HEK293 (cell line): Measurements from ENCODE around the gene DNAJA3.

Experiments used
- CTCF ChIA-PET: fragments of 350-600 bp; formaldehyde crosslinking; extraction: SDS; loops from one replicate; lab custom pipeline; 2021; ENCODE audit warnings: antibody characterized with exemption; lab: Yijun Ruan, JAX
- POLR2A ChIA-PET: fragments of 300-600 bp; formaldehyde crosslinking; extraction: SDS; loops from one replicate; lab custom pipeline; 2020; ENCODE audit warnings: antibody characterized with exemption, inconsistent platforms; lab: Yijun Ruan, JAX
- H3K27ac ChIP-seq: fragments of 200-500 bp; sonication (Bioruptor generic); 2 replicates; pipeline ENCODE4 v1.5.1; 2014; ENCODE audit warnings: low read depth, low read length, control low read depth, inconsistent platforms; ENCODE audit errors: extremely low read depth
- H3K36me3 ChIP-seq, 2 experiments: fragments of 200-500 bp in 1 of 2; sonication (Bioruptor generic) in 1 of 2; 1 replicate in 1 of 2; 2 replicates in 1 of 2; pipeline ENCODE4 v1.5.1; 2014 to 2017; ENCODE audit warnings: inconsistent platforms in 2 of 2, low read length in 2 of 2; ENCODE audit not compliant: control insufficient read depth in 2 of 2, insufficient read depth in 1 of 2
- H3K4me1 ChIP-seq: fragments of 200-500 bp; sonication (Bioruptor generic); 2 replicates; pipeline ENCODE4 v1.5.1; 2014; ENCODE audit warnings: mild to moderate bottlenecking, low read length, inconsistent platforms; ENCODE audit not compliant: control insufficient read depth, insufficient read depth
- H3K4me3 ChIP-seq: 2 replicates; pipeline ENCODE4 v1.5.1; 2011; ENCODE audit warnings: low read depth, mild to moderate bottlenecking, control low read depth, low read length, moderate library complexity
- H3K9me3 ChIP-seq: fragments of 200-500 bp; sonication (Bioruptor generic); 2 replicates; pipeline ENCODE4 v1.5.1; 2014; ENCODE audit warnings: low read depth, low read length, inconsistent platforms; ENCODE audit not compliant: control insufficient read depth, insufficient read depth
- GFI1B ChIP-seq: fragments of 450-650 bp; formaldehyde crosslinking; IDR thresholded peaks from 2 replicates; pipeline ENCODE4 v1.5.1; 2016; ENCODE audit warnings: missing biosample characterization, missing genetic modification characterization
- GLIS2 ChIP-seq: fragments of 450-650 bp; formaldehyde crosslinking; IDR thresholded peaks from 2 replicates; pipeline ENCODE4 v1.5.1; 2016; ENCODE audit warnings: missing biosample characterization, missing genetic modification characterization
- HOXD13 ChIP-seq: sonication (generic); formaldehyde crosslinking; IDR thresholded peaks from 2 replicates; pipeline ENCODE4 v1.8.0; 2022; ENCODE audit warnings: missing genetic modification reagents, borderline replicate concordance
- KLF9 ChIP-seq: fragments of 450-650 bp; formaldehyde crosslinking; IDR thresholded peaks from 2 replicates; pipeline ENCODE4 v1.5.1; 2016; ENCODE audit warnings: missing biosample characterization, missing genetic modification characterization, low read depth
- SCRT2 ChIP-seq: fragments of 450-650 bp; formaldehyde crosslinking; IDR thresholded peaks from 2 replicates; pipeline ENCODE4 v1.5.1; 2016; ENCODE audit warnings: missing biosample characterization, missing genetic modification characterization
- ZBTB21 ChIP-seq: fragments of 450-650 bp; formaldehyde crosslinking; IDR thresholded peaks from 2 replicates; pipeline ENCODE4 v1.5.1; 2017; ENCODE audit warnings: missing biosample characterization, missing genetic modification characterization
- ZFP3 ChIP-seq: fragments of 450-650 bp; formaldehyde crosslinking; IDR thresholded peaks from 2 replicates; pipeline ENCODE4 v1.5.1; 2016; ENCODE audit warnings: low read depth, missing biosample characterization, missing genetic modification characterization
- ZNF146 ChIP-seq: fragments of 450-650 bp; formaldehyde crosslinking; IDR thresholded peaks from 2 replicates; pipeline ENCODE4 v1.5.1; 2016; ENCODE audit warnings: missing biosample characterization, missing genetic modification characterization
- ZNF175 ChIP-seq: fragments of 450-650 bp; formaldehyde crosslinking; IDR thresholded peaks from 2 replicates; pipeline ENCODE4 v1.5.1; 2016; ENCODE audit warnings: missing biosample characterization, missing genetic modification characterization
- ZNF184 ChIP-seq: fragments of 450-650 bp; IDR thresholded peaks from 2 replicates; pipeline ENCODE4 v1.5.1; 2018; ENCODE audit warnings: missing biosample characterization, mild to moderate bottlenecking, missing genetic modification characterization
- ZNF266 ChIP-seq: fragments of 450-650 bp; formaldehyde crosslinking; IDR thresholded peaks from 2 replicates; pipeline ENCODE4 v1.5.1; 2016; ENCODE audit warnings: missing biosample characterization, missing genetic modification characterization, low read depth
- ZNF324 ChIP-seq: fragments of 450-650 bp; formaldehyde crosslinking; IDR thresholded peaks from 2 replicates; pipeline ENCODE4 v1.5.1; 2016; ENCODE audit warnings: missing biosample characterization, missing genetic modification characterization
- ZNF335 ChIP-seq: fragments of 450-650 bp; formaldehyde crosslinking; conservative IDR thresholded peaks from 2 replicates; pipeline ENCODE4 v1.5.1; 2016; ENCODE audit warnings: missing biosample characterization, missing genetic modification characterization
- ZNF354C ChIP-seq: fragments of 450-650 bp; formaldehyde crosslinking; IDR thresholded peaks from 2 replicates; pipeline ENCODE4 v1.5.1; 2016; ENCODE audit warnings: missing biosample characterization, missing genetic modification characterization, low read depth, borderline replicate concordance
- ZNF501 ChIP-seq: fragments of 450-650 bp; formaldehyde crosslinking; IDR thresholded peaks from 2 replicates; pipeline ENCODE4 v1.5.1; 2016; ENCODE audit warnings: missing biosample characterization, missing genetic modification characterization
- ZNF521 ChIP-seq: fragments of 450-650 bp; formaldehyde crosslinking; IDR thresholded peaks from 2 replicates; pipeline ENCODE4 v1.5.1; 2017; ENCODE audit warnings: missing biosample characterization, mild to moderate bottlenecking, missing genetic modification characterization
- ZNF529 ChIP-seq: fragments of 450-650 bp; formaldehyde crosslinking; IDR thresholded peaks from 2 replicates; pipeline ENCODE4 v1.5.1; 2017; ENCODE audit warnings: missing genetic modification characterization, missing biosample characterization; ENCODE audit not compliant: insufficient replicate concordance
- ZNF561 ChIP-seq: fragments of 450-650 bp; IDR thresholded peaks from 2 replicates; pipeline ENCODE4 v1.5.1; 2018; ENCODE audit warnings: missing biosample characterization, missing genetic modification characterization, borderline replicate concordance
- ZNF610 ChIP-seq: fragments of 450-650 bp; formaldehyde crosslinking; IDR thresholded peaks from 2 replicates; pipeline ENCODE4 v1.5.1; 2016; ENCODE audit warnings: missing biosample characterization, missing genetic modification characterization, borderline replicate concordance
- ZNF701 ChIP-seq: fragments of 450-650 bp; formaldehyde crosslinking; IDR thresholded peaks from 2 replicates; pipeline ENCODE4 v1.5.1; 2016; ENCODE audit warnings: missing biosample characterization, missing genetic modification characterization
- ZNF785 ChIP-seq: fragments of 450-650 bp; formaldehyde crosslinking; IDR thresholded peaks from 2 replicates; pipeline ENCODE4 v1.5.1; 2016; ENCODE audit warnings: missing biosample characterization, missing genetic modification characterization
- ZNF843 ChIP-seq: fragments of 450-650 bp; formaldehyde crosslinking; IDR thresholded peaks from 2 replicates; pipeline ENCODE4 v1.5.1; 2016; ENCODE audit warnings: missing biosample characterization, missing genetic modification characterization
- ZSCAN16 ChIP-seq: fragments of 450-650 bp; formaldehyde crosslinking; IDR thresholded peaks from 2 replicates; pipeline ENCODE4 v1.5.1; 2016; ENCODE audit warnings: missing biosample characterization, missing genetic modification characterization
- ZXDB ChIP-seq: fragments of 450-650 bp; formaldehyde crosslinking; IDR thresholded peaks from 2 replicates; pipeline ENCODE4 v1.5.1; 2016; ENCODE audit warnings: missing biosample characterization, missing genetic modification characterization
- TF ChIP-seq, protein P1 (sequence below): fragments of 450-650 bp; formaldehyde crosslinking; IDR thresholded peaks from 2 replicates; pipeline ENCODE4 v1.5.1; 2016; ENCODE audit warnings: missing biosample characterization, missing genetic modification characterization
- TF ChIP-seq, protein P2 (sequence below): fragments of 450-650 bp; formaldehyde crosslinking; IDR thresholded peaks from 2 replicates; pipeline ENCODE4 v1.5.1; 2017; ENCODE audit warnings: missing biosample characterization, mild to moderate bottlenecking, missing genetic modification characterization, moderate library complexity
- TF ChIP-seq, protein P3 (sequence below): fragments of 450-650 bp; formaldehyde crosslinking; IDR thresholded peaks from 2 replicates; pipeline ENCODE4 v1.5.0; 2017; ENCODE audit warnings: missing biosample characterization, missing genetic modification characterization, borderline replicate concordance
- TF ChIP-seq, protein P4 (sequence below): fragments of 450-650 bp; formaldehyde crosslinking; IDR thresholded peaks from 2 replicates; pipeline ENCODE4 v1.5.1; 2016; ENCODE audit warnings: missing biosample characterization, missing genetic modification characterization

Gene DNAJA3

DNA sequence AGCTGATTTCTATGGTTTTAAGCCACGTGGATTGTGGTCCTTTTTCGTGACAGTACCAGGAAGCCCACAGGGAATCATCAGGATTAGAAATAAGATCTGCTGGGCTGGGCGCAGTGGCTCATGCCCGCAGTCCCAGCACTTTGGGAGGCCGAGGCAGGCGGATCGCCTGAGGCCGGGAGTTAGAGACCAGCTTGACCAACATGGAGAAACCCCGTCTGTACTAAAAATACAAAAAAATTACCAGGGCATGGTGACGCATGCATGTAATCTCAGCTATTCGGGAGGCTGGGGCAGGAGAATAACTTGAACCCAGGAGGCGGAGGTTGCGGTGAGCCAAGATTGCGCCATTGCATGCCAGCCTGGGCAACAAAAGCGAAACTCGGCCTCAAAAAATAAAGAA lies 42.2 kb downstream of the DNAJA3 start:
- H3K4me3 ChIP-seq: no peak overlapping the region
- H3K9me3 ChIP-seq: no peaks in the 10 kb centered on the region
- peaks cover 0 to 34% of the 10 kb centered on the region in 2 experiments; a peak in 1 of 3 replicates for H3K36me3 ChIP-seq
- POLR2A ChIA-PET: no interaction called here
- CTCF ChIA-PET: interaction anchor here (0.7 kb wide), 1 partner anchor 119 kb away, joined by 4 read pairs; no protein-coding TSS in a partner anchor
- TF ChIP-seq ZNF610 (tag by site-specific recombination): no peak
- no peak for TF ChIP-seq ZNF266 (tag by site-specific recombination)
- no peak for TF ChIP-seq GFI1B (tag by site-specific recombination)
- no peak for TF ChIP-seq ZSCAN16
- TF ChIP-seq ZNF184: no peak
- no peak for TF ChIP-seq ZNF521 (tag by site-specific recombination)
- TF ChIP-seq ZBTB21 (tag by site-specific recombination): no peak
- no peak for TF ChIP-seq ZNF175 (tag by site-specific recombination)
- TF ChIP-seq ZNF785 (tag by site-specific recombination): no peak
- TF ChIP-seq, protein P1, sequence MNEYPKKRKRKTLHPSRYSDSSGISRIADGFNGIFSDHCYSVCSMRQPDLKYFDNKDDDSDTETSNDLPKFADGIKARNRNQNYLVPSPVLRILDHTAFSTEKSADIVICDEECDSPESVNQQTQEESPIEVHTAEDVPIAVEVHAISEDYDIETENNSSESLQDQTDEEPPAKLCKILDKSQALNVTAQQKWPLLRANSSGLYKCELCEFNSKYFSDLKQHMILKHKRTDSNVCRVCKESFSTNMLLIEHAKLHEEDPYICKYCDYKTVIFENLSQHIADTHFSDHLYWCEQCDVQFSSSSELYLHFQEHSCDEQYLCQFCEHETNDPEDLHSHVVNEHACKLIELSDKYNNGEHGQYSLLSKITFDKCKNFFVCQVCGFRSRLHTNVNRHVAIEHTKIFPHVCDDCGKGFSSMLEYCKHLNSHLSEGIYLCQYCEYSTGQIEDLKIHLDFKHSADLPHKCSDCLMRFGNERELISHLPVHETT (tag by site-specific recombination): no peak
- no peak for TF ChIP-seq ZFP3 (tag by site-specific recombination)
- TF ChIP-seq SCRT2 (tag by site-specific recombination): no peak
- TF ChIP-seq HOXD13 (CRISPR knock-in tag): no peak
- no peak for TF ChIP-seq ZNF701
- TF ChIP-seq ZNF843 (tag by site-specific recombination): no peak
- H3K27ac ChIP-seq: no peak overlapping the region
- H3K4me1 ChIP-seq: no peaks in the 10 kb centered on the region

DNA sequence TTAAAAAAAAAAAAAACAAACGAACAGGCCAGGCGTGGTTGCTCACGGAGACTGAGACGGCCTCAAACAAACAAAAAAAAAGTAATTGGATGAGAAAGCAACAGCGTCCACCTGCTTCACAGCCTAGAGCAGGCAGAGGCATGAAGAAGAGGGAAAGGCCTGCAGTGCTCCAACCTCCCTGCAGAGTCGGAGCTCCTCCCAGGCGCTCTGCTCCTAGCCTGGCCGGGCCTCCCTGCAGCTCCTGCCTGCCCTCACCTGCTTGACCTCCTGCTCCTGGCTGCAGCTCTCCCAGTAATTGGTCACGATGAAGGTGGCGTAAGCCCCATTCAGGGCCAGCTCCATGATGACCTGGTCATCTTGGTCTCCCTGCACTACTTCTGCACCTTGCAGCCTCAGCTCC lies 43.3 kb downstream of the DNAJA3 start:
- POLR2A ChIA-PET: no interaction called here
- TF ChIP-seq ZNF354C (no peak), ZNF146 (no peak), ZNF324 (tag by site-specific recombination) (no peak), GLIS2 (tag by site-specific recombination) (no peak), KLF9 (no peak), ZNF561 (tag by site-specific recombination) (no peak), ZNF501 (tag by site-specific recombination) (no peak), ZFP3 (tag by site-specific recombination) (no peak), ZXDB (tag by site-specific recombination) (no peak), GFI1B (tag by site-specific recombination) (no peak), ZNF335 (tag by site-specific recombination) (no peak), ZNF529 (tag by site-specific recombination) (no peak)
- TF ChIP-seq, protein P1 (tag by site-specific recombination): no peak
- TF ChIP-seq, protein P2, sequence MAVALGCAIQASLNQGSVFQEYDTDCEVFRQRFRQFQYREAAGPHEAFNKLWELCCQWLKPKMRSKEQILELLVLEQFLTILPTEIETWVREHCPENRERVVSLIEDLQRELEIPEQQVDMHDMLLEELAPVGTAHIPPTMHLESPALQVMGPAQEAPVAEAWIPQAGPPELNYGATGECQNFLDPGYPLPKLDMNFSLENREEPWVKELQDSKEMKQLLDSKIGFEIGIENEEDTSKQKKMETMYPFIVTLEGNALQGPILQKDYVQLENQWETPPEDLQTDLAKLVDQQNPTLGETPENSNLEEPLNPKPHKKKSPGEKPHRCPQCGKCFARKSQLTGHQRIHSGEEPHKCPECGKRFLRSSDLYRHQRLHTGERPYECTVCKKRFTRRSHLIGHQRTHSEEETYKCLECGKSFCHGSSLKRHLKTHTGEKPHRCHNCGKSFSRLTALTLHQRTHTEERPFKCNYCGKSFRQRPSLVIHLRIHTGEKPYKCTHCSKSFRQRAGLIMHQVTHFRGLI (tag by site-specific recombination): no peak
- TF ChIP-seq, protein P3, sequence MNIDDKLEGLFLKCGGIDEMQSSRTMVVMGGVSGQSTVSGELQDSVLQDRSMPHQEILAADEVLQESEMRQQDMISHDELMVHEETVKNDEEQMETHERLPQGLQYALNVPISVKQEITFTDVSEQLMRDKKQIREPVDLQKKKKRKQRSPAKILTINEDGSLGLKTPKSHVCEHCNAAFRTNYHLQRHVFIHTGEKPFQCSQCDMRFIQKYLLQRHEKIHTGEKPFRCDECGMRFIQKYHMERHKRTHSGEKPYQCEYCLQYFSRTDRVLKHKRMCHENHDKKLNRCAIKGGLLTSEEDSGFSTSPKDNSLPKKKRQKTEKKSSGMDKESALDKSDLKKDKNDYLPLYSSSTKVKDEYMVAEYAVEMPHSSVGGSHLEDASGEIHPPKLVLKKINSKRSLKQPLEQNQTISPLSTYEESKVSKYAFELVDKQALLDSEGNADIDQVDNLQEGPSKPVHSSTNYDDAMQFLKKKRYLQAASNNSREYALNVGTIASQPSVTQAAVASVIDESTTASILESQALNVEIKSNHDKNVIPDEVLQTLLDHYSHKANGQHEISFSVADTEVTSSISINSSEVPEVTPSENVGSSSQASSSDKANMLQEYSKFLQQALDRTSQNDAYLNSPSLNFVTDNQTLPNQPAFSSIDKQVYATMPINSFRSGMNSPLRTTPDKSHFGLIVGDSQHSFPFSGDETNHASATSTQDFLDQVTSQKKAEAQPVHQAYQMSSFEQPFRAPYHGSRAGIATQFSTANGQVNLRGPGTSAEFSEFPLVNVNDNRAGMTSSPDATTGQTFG (tag by site-specific recombination): no peak
- TF ChIP-seq, protein P4, sequence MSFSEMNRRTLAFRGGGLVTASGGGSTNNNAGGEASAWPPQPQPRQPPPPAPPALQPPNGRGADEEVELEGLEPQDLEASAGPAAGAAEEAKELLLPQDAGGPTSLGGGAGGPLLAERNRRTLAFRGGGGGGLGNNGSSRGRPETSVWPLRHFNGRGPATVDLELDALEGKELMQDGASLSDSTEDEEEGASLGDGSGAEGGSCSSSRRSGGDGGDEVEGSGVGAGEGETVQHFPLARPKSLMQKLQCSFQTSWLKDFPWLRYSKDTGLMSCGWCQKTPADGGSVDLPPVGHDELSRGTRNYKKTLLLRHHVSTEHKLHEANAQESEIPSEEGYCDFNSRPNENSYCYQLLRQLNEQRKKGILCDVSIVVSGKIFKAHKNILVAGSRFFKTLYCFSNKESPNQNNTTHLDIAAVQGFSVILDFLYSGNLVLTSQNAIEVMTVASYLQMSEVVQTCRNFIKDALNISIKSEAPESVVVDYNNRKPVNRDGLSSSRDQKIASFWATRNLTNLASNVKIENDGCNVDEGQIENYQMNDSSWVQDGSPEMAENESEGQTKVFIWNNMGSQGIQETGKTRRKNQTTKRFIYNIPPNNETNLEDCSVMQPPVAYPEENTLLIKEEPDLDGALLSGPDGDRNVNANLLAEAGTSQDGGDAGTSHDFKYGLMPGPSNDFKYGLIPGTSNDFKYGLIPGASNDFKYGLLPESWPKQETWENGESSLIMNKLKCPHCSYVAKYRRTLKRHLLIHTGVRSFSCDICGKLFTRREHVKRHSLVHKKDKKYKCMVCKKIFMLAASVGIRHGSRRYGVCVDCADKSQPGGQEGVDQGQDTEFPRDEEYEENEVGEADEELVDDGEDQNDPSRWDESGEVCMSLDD (tag by site-specific recombination): no peak

More for the DNA sequence above, 43.3 kb downstream of the DNAJA3 start:
- CTCF ChIA-PET: interaction anchor here (0.6 kb wide), 2 partner anchors 31 to 32 kb away, joined by 3 read pairs; no protein-coding TSS in a partner anchor
- Histone ChIP-seq H3K9me3 (no peaks in the 10 kb centered on the region), H3K27ac (no peak overlapping the region), H3K36me3 (peaks cover 0 to 27% of the 10 kb centered on the region in 2 experiments; a peak in 1 of 3 replicates), H3K4me1 (no peaks in the 10 kb centered on the region), H3K4me3 (no peak overlapping the region)
